Ammon's horn (tissue), 1 donor: ENCODE results near the gene SREBF1.

Experiments
- DNase-seq: peaks from one replicate; pipeline ENCODE4 v3.0.0-alpha.2; 2016; ENCODE audit warnings: low spot score

SREBF1 gene

DNA sequence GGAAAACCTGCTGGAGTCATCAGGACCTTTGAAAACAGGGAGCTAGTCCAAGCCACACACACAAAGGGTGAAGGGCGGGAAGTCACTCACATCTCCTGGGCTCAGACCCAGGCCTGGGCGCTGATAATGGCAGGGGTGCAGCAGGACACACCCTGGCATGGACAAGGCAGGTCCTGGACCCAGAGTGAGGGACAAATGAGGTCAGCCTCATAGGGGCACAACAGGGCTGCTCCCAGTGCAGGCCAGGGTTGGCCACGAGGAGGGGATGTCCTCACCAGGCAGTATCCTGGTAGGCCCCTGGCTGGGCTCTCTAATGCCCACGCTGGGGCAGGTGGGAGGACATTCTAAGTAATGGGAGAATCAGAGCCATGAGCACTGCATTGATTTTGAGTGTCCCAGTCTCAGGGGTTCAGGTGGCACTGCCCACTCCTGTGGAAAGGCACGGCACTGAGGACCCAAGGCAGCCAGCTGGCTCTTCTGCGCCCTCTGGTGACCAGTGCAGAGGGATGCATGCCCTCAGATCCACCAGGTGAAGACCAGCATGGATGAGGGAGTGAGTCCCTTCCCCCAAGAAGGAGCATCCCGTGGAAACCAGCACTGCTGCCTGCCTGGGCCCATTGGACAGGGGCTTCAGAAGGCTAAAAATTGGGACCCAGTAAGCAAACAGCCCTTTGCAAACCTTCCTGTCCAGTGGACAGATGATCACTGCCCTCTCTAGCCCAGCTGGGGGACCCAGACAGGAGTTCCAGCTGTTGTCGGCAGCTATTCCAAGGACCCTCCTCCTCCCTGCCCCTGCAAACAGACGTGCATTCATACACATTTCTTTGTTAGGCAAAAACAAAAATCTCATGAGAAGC lies 23.4 kb upstream of the SREBF1 start:
- peak; percentile 88 for DNase-seq

DNA sequence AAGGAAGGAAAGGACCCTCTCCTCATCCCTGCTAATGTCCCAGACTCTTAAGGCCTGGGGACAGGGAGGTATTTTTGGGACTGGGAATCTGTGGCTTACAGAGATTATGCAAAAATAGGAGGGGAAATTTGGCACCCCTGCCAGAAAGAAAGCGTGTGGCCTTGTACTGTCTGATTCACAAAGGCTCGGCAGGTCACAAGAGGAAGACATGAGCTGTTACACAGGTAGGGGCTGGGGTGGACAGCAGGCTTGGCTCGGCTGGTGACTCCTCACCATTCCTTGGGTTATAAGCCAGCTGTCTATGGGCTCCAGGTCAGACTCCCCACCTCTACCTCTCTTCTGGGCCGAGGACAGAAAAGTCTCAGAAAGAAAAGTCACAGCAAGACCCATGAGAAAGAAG lies 20.7 kb upstream of the SREBF1 start:
- DNase-seq, result no peak

DNA sequence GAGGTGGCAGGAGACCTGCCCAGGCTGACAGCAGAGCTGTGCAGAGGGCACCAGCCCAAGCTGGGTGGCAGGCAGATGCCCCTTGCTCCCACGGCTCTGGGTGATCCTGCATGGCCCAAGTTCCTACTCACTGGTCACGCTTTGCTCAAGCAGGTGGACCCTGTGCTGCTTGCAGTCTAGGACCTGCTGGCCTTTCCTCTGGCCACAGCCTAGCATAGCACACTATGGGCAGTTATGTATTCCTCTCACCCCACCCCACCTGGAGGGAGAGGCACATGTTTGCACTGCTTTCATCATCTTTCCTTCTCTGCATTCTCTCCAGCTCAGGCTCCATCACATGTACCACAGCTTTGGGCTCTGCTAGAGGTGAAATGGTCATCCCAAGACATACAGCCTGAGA lies 19.6 kb upstream of the SREBF1 start:
- DNase-seq, result no peak

DNA sequence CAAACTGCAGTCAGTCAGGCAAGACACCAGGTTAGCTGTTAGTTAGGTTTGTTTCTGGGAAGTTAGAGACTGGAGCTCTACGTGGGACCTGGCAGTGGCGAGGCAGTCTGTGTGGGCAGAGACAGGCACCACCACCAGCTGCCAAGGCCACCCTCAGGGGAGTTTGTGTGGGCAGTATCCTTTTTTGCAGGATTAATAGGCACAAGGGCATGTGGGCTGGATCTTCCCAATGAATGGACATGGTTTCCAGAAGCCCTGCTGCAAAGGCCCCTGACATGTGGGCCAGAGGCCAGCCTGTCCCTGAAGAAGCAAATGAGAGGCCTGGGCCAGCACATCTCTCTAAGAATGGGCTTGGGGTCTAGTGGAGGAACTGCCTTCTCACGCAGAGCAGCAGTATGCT lies 19.2 kb upstream of the SREBF1 start:
- DNase-seq, result no peak

DNA sequence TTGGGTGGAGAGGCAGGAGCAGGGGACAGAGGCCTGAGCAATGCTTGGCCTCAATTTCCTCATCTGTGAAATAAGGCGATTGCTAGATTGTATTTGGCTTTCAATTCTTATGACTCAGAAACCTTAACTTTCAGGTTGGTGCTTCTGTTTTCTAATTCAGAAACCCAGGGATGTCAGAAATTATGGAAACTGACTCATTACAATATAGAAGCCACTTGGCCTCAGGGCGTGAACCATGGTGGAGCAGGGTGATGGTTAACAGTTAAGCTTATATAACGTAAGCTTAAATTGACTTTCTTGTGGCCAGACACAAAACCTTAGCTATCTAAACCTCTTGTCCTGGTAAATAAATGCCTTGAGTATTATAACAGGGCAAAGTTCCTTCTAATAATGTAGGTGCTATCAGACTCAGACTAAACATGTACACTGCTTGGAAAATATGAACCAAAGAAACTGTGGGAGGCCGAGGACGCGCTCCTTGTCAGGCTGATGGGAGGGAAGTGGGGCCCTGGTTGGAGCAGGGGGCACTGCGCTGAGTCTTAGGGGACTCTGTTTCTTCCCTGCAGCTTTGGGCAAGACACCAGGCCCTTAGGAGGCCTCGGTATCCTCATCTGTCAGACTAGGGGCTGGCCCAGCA lies 17.1 kb upstream of the SREBF1 start:
- DNase-seq, result no peak

DNA sequence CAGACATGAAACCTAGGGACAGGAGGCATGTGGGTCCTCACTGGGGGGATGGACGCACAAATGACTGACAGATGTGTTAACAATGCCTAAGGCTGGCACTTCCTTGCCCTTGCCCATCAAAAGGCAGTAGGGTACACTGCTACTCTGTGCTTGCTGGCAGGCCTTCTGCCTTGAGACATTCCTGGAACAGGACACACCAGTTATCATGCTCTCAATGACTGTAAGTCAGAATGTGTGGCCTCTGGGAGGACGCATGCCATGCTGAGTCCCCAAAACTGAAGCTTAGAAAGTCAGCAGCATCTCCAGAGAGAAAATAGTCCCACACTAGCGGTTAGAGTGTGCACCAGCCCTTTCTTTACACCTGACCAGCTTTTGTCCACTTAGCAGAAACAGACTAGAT lies 16.1 kb upstream of the SREBF1 start:
- no peak for DNase-seq

DNA sequence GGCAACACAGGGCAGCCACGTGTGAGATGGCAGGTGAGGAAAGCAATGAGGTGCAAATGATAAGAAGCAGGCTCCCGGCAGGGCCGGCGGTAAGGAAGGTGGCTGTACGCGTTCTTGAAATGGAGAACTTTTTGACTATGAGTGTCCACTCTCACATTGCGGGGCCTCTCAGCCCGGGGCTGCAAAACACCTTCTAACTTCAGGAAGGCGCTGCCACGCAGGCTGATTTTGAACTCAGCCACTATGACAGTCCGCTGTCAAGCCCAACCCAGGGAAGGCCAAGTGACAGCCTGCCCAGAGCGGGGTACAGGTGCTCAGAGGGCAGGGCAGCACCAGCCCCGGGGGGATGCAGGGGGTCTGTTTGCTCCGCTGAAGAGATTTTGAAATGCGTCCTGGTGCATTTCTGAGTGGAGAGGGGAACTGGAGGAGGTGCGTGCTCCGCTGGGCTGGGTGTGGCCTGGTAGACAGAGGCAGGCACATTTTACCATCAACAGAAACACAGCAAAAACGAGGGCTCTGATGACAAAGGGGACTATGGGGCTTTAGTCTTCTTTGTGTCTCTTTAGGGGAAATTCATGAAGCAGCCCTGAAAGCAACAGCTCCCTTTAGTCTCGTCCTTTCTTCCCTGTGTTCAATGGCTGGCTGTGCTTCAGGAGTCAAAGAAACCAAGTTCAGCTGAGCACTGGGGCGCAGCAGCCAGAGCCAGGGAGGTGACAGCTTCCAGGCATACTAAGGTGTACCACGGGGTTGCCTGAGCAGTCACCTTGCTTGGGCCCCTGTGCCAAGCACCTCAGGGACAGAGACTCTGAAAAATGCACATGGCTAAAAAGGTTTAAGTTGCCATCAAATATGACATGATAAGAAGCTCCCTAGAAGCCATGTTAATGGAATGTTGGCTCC lies 14.6 kb upstream of the SREBF1 start:
- no peak for DNase-seq

DNA sequence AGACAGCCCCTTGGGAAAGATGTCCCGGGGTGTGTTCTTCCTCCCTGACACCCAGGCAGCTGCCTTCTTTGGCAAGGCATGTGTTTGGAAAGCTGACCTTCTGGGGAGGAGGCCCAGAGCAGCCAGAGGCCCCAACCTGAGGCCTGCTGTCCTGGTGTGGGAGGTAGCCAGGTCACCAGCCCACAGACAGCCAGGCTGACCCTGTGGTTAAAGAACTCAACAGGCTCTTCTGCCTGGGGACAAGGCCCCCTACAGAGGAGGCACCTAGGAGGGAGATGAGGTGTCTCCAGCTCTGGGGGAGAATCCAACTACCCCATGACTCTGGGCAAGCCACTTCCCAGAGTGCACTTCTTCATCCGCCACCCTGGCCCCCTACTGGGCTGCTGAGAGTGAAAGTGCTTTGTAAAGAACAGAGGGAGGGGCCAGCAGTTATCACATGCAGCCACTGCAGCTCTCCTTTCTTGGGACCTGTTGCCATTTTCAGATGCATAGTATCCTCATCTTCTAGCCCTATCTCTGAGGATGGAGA lies 13.1 kb upstream of the SREBF1 start:
- peak; percentile 70 for DNase-seq

DNA sequence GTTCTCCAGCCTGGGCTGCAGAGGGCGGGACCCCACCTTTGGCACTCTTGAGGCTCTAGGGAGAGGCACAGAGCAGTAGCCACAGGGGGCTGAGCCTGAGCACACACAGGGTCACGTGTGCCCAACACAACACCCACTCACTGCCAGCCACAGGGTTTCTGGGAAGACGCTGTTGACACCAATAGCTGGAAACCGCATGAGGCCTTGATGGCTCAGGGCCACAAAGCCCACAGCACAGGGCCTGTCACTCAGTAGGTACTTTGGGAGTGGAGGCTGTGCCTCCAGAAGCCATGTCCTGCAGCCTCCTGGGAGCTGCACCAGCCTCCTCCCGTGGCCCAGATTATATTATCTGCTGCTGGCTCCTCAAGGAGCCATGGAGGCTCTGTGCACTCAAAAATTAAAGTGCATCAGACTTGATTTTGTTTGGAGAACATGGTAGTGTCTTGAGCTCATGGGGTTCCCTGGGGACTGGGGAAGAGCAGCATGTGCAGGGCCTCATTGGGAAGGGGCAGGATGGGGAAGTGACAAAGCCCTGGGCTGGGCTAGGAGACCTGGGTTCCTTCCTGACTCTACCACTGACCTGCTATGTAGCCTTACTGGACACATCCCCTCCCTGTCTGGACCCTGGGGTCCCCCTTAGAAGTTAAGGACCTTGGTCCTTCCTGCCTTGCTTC lies 12.5 kb upstream of the SREBF1 start:
- peak; percentile 85 for DNase-seq

DNA sequence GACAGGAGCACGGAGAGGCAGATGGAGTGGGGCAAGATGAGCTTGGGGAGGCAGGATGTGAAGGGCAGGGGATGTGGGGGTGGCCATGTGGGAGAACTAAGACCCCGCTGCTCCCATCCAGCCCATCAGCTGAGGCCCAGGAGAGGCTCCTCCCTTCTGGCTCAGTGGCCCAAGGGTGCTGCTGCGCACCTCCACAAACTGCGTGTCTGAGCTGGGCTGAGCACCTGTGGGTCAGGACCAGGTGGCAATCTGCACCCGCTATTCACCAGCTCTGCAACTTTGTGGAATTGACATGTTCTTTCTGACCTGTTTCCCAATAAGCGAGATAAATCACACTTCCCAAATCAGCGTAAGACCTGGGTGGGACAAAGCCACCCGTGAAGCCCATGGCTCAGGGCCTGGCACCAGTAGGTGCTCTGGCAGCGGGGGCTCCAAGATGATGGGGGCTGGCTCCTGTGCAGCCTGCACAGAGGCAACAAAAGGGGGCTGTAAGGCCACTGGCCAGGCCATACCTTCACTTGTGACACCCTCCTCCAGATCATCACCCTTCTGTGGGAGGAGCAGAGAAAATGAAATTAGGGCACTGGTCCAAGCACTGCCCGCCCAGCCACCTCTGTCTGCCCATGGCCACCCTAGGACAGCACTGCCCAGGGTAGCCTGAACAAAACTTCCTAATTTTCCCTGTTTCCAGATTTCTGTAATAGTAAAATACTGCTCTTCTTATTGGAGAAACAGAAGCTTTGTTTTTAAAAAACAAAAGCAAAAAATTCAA lies 11.7 kb upstream of the SREBF1 start:
- DNase-seq, result no peak

DNA sequence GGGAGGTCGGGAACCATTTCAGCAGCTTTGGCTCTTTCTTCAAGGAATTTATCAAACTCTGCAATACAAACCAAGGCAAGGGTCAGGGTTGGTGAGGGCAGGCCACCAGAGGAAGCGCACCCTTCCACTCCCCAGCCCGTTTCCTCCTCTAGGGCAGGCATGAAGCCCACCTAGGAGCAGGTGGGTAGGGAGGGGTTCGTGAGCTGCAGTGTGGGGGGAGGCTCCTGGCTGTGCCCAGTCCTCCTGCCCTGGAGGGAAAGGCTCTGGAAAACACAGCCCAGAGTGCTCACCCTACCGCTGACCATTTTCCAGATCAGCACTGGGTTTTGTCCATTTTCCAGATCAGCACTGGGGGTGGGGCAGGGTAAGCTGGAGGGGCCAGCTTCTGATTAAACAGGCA lies 10.9 kb upstream of the SREBF1 start:
- DNase-seq, result no peak

DNA sequence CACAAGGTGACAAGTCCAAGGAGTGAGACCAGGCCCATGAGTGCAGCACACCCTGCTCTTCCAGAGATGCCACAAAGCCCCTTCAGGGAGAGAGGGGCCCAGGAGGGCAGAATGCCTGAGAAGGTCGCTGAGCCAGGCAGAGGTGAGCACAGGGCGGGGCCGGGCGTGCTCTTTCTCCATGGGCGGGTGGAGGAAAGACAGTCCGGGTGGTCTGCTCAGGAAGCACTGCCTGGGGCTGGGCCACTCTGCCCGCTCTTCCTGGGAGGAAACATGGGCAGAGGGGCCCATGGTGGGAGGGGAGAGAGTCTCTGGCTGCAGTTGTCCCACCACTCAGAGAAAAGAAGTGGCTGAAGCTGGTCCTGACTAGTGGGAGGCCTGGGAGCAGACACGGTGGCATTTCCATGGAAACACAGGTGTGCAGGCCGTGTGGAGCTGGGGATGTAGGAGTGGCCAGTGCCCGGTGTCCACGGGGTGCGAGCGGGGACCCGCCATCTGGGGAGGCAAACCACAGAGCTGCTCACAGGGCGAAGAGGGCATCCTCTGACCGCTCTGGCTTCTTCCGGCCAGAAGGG lies 10.4 kb upstream of the SREBF1 start:
- no peak for DNase-seq

DNA sequence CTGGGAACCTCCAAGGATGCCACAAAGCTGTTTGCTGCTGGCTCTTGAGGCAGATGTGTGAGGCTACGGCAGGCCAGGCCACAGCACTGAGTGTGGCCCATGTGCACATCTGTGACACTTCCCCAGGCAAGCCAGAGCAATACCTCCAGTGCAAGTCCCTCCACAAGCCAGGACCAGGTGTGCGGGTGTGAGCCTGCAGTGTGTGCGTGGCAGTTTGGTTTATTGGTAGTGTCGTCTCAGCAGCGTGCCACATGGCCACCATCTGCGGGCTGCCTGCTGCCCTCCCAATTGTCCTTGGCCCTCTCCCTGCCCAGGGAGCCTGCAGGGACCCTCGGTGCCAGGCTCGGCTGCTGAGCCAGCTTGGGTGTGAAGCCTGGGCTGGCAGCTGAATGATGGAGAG lies 9.9 kb upstream of the SREBF1 start:
- DNase-seq, result no peak

DNA sequence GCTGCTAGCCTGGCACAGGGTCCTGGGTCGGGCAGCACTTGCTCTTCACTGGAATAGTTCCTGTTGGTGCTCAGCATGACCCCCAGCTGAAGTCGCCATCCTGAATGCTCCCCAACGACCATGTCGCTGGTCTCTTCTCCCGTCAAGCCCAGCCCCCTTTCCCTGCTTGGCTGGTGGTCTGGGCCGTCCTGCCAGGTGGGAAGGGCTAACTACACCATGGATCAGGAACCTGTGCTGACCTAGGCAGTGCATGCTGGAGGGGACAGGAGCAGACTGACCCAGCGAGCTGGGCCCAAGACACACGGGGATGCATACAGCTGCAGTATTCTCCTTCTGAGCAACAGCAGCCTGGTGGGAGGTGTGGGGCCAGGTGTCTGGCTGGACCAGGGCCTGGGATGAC lies 9.2 kb upstream of the SREBF1 start:
- no peak for DNase-seq

DNA sequence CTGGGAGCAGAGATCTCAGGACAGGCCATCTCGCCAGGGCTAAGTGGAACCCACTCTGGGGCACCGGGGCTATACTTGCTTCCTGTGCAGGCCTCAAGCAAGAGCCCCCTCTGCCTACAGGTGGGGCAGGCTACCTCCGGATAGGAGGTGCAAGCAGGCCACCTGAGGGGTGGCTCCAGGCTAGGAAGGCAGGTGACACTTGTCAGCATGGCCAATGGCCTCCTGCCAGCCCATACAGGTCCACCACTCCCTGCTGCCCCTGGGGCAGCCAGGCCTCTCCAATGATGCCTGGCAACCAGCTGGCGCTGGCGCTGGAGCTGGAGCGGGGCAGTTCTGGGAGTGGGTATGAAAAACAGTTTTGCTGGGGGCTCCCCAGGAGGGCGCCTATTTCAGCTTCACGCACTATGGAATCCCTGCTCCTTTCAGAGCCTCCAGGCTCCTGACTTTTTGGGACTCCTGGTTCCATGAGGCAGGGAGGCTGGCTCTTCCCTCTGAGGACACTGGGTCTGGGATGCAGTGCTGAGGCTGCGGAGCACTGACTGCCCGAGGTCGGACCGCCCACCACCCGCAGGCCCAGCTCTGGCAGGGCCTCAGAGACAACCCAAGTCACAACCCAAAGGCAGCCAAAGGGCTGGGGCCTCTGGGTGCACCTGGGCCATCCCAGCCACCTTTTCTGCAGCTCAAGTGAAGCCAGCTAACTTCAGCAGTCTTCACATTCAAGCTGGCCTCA lies 8.4 kb upstream of the SREBF1 start:
- no peak for DNase-seq

DNA sequence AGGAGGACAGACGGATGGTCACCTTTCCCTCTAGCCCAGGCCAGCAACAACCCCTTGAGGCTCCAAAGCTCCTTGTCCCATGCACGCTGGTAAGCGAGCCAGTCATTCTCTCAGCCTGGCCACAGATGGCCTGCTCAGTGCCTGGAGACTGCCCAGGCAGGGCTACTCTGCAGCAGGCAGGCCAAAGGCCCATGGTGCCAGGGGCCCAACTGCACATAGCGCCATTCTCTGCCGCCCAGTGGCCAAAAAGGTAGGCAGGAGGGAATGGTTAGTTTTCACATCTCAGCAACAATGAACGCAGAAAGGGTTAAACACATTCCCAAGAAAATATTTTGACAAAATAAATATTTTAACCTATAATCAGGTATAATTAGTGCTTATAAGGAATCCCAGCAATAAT lies 7.7 kb upstream of the SREBF1 start:
- DNase-seq, result peak; percentile 74

DNA sequence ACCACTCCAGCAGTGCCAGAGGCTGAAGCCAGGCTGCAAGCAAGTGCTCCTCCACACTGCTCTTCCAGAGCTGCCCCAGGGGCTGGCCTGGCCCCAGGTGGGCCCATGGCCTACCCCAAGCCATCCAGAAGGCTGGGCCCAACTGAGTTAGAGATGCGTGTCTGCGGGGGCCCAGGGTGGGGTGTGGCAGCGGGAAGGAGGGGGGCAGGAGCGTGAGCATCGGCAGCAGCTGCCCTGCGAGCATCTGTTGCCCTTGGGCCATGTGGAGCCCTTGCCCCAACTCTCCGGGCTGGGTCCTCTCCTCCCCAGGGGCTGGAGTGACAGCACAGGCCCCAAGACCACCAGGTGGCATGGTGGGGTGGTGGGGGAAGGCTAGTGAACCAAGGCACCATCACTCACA lies 7.3 kb upstream of the SREBF1 start:
- DNase-seq, result no peak

DNA sequence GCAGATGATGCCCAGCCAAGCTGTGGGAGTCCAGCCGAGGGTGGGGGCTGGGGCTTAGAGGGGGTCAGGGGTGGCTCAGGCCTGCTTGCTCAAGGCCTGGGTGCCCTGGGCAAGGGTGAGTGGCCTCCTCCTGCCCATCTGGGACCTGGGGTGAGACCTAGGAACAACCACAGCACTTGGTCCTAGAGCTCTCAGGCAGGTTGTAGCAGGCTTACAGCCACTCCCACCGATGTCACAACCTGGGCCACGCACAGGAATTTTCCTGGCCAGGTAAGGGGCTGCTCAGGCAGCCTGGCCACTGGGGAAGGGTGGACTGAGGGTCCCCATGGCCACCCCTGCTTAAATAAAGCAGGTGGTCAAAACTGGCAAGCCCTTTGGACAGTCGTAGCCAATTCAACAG lies 6.3 kb upstream of the SREBF1 start:
- DNase-seq, result no peak

DNA sequence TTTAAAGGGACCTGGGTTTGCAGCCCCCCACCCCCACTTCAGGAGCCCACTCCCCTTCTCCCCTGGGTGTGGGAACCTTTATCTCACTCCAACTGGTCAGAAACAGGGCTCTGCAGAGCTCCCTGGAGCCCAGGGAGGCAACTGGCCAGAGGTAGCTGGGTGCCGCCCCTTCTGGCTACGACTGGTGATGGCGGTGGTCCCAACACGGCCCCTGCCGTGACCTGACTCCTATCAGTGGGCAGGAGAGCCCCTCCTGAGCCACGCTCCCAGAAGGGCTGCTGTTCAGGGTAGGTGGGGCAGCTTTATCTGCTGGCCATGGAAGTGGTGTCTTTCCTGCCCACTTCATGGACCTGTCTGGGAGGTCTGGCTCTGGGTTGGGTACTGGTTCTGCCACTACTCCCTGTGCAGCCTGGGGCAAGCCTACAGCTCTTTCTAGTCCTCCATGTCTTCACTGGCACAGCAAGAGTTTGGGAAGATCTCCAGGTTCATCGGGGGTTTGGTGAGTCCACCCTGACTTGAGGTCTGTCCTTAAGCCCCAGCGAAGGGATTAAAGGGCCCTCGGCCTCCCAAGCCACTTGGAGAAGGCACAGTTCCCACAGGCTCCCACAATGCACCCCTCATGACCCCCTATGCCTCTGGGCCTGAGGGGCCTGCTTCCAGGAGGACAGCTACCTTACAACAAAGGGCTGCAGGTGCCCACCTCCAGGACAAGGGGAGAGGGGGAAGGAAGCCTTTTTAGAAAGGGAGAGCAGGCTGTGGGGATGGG lies 5.5 kb upstream of the SREBF1 start:
- DNase-seq, result no peak
